ENCODE results near the gene ZFAND3. TPM values are rescaled to one million over a fixed set of nuclear protein-coding genes. Genes with fewer than 3 reads are reported as not detected.

The ZFAND3 gene
- total RNA-seq, 2 experiments from 2014 or later: 8.3 to 33.8 TPM

- no peaks in the 10 kb centered on the region for H3K36me3 ChIP-seq (ENCODE audit: insufficient read depth, low read length)
- H3K9me2 ChIP-seq (ENCODE audit: insufficient read depth, low read length): no peaks in the 10 kb centered on the region
- intact Hi-C loops (cut with micrococcal nuclease; ENCODE audit: unreplicated experiment): no loop called here
- no peaks in the 10 kb centered on the region for H3K4me1 ChIP-seq (ENCODE audit: insufficient read depth, low read length, poor library complexity, severe bottlenecking)
- H4K20me1 ChIP-seq (ENCODE audit: insufficient read depth, low read length): no peaks in the 10 kb centered on the region
- no peak overlapping the region for H3K4me3 ChIP-seq (ENCODE audit: low read depth, low read length, poor library complexity, severe bottlenecking)
- BruUV-seq (replicated peaks): no TSS peak
- DNase-seq (ENCODE audit: low spot score): no peak
- H3K4me2 ChIP-seq (ENCODE audit: low read length): no peak overlapping the region
- H2AFZ ChIP-seq (ENCODE audit: low read length): no peak overlapping the region
- ChIA-PET CTCF (ENCODE audit: unreplicated experiment) (no interaction called here), POLR2A (interaction anchor here (0.8 kb wide), 1 partner anchor 95 kb away, joined by 3 read pairs; no protein-coding TSS in a partner anchor)
- no peak for TF ChIP-seq EZH2phosphoT487 (IDR thresholded peaks at IDR 0.05; ENCODE audit: borderline replicate concordance, low read depth, low read length)
- TF ChIP-seq, protein P1, sequence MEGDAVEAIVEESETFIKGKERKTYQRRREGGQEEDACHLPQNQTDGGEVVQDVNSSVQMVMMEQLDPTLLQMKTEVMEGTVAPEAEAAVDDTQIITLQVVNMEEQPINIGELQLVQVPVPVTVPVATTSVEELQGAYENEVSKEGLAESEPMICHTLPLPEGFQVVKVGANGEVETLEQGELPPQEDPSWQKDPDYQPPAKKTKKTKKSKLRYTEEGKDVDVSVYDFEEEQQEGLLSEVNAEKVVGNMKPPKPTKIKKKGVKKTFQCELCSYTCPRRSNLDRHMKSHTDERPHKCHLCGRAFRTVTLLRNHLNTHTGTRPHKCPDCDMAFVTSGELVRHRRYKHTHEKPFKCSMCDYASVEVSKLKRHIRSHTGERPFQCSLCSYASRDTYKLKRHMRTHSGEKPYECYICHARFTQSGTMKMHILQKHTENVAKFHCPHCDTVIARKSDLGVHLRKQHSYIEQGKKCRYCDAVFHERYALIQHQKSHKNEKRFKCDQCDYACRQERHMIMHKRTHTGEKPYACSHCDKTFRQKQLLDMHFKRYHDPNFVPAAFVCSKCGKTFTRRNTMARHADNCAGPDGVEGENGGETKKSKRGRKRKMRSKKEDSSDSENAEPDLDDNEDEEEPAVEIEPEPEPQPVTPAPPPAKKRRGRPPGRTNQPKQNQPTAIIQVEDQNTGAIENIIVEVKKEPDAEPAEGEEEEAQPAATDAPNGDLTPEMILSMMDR (conservative IDR thresholded peaks at IDR 0.05; ENCODE audit: low read length): no peak
- H3K79me2 ChIP-seq (ENCODE audit: insufficient read depth, low read depth, low read length): no peaks in the 10 kb centered on the region
- no peaks in the 10 kb centered on the region for H3K9me3 ChIP-seq (ENCODE audit: low read length)
- H3K27ac ChIP-seq (ENCODE audit: low read depth, low read length, poor library complexity, severe bottlenecking): no peak overlapping the region
Observed at GRCh38 chr6:37779902-37780628, 39.5 kb upstream of the ZFAND3 start.

GRCh38 chr6:37781788-37782187 lies 37.7 kb upstream of the ZFAND3 start:
- no peak for DNase-seq (ENCODE audit: low spot score)

More at GRCh38 chr6:37781788-37782187, 37.7 kb upstream of the ZFAND3 start:
- no peak overlapping the region for H2AFZ ChIP-seq (ENCODE audit: low read length)
- no peaks in the 10 kb centered on the region for H3K9me2 ChIP-seq (ENCODE audit: insufficient read depth, low read length)
- no peaks in the 10 kb centered on the region for H3K4me1 ChIP-seq (ENCODE audit: insufficient read depth, low read length, poor library complexity, severe bottlenecking)
- no peak for TF ChIP-seq EZH2phosphoT487 (IDR thresholded peaks at IDR 0.05; ENCODE audit: borderline replicate concordance, low read depth, low read length)
- TF ChIP-seq, protein P1 (conservative IDR thresholded peaks at IDR 0.05; ENCODE audit: low read length): no peak
- BruUV-seq (replicated peaks): no TSS peak
- CTCF ChIA-PET (ENCODE audit: unreplicated experiment): no interaction called here
- intact Hi-C loops (cut with micrococcal nuclease; ENCODE audit: unreplicated experiment): no loop called here
- POLR2A ChIA-PET: interaction anchor here (0.7 kb wide), 1 partner anchor 63 kb away, joined by 4 read pairs; no protein-coding TSS in a partner anchor
- no peaks in the 10 kb centered on the region for H3K36me3 ChIP-seq (ENCODE audit: insufficient read depth, low read length)
- no peaks in the 10 kb centered on the region for H4K20me1 ChIP-seq (ENCODE audit: insufficient read depth, low read length)
- H3K4me3 ChIP-seq (ENCODE audit: low read depth, low read length, poor library complexity, severe bottlenecking): no peak overlapping the region
- H3K9me3 ChIP-seq (ENCODE audit: low read length): no peaks in the 10 kb centered on the region
- H3K4me2 ChIP-seq (ENCODE audit: low read length): no peak overlapping the region
- no peak overlapping the region for H3K27ac ChIP-seq (ENCODE audit: low read depth, low read length, poor library complexity, severe bottlenecking)
- H3K79me2 ChIP-seq (ENCODE audit: insufficient read depth, low read depth, low read length): no peaks in the 10 kb centered on the region

Measured in OCI-LY7 (cell line).